K562 (cell line): Measurements from ENCODE around the gene DAD1.

Experiments
- BACH1 ChIP-seq: fragments of 200-800 bp; sonication (Bioruptor generic); IDR thresholded peaks from 2 replicates; pipeline ENCODE4 v1.6.1; 2016; ENCODE audit warnings: missing genetic modification characterization, missing compliant biosample characterization
- CTCF ChIP-seq, 3 experiments: IDR thresholded peaks in 2 of 3; conservative IDR thresholded peaks in 1 of 3; 2 replicates each; pipeline ENCODE4 v1.5.1; 2011 to 2012; ENCODE audit warnings: low read length in 3 of 3, mild to moderate bottlenecking in 3 of 3, control low read depth in 2 of 3, improper control_type of control experiment in 1 of 3, inconsistent platforms in 1 of 3, low read depth in 1 of 3, mixed read lengths in 1 of 3, moderate library complexity in 1 of 3; ENCODE audit not compliant: insufficient read depth in 2 of 3
- EGR1 ChIP-seq: fragments of 450-650 bp; conservative IDR thresholded peaks from 2 replicates; pipeline ENCODE4 v1.6.1; 2017; ENCODE audit warnings: mild to moderate bottlenecking
- HNRNPH1 ChIP-seq: fragments of 200-400 bp; formaldehyde crosslinking; optimal IDR thresholded peaks from 2 replicates; pipeline ENCODE3; 2017; ENCODE audit warnings: low read depth, mild to moderate bottlenecking, low read length, moderate library complexity
- POLR2A ChIP-seq: fragments of 450-650 bp; conservative IDR thresholded peaks from 2 replicates; pipeline ENCODE4 v1.6.1; 2016
- RFX5 ChIP-seq: IDR thresholded peaks from 2 replicates; pipeline ENCODE4 v1.6.1; 2011; ENCODE audit warnings: low read depth, mild to moderate bottlenecking, improper control_type of control experiment, low read length
- RNF2 ChIP-seq: sonication (generic); IDR thresholded peaks from 2 replicates; pipeline ENCODE4 v1.6.1; 2016
- SRSF9 ChIP-seq: fragments of 200-400 bp; formaldehyde crosslinking; IDR thresholded peaks from 2 replicates; pipeline ENCODE4 v1.6.1; 2017; ENCODE audit warnings: low read depth, low read length, borderline replicate concordance
- ZBTB49 ChIP-seq: sonication (generic); formaldehyde crosslinking; IDR thresholded peaks from 2 replicates; pipeline ENCODE4 v1.8.0; 2022; ENCODE audit warnings: missing genetic modification reagents, mild to moderate bottlenecking, borderline replicate concordance

- TF ChIP-seq RFX5 (no peak), POLR2A (no peak), EGR1 (no peak), RNF2 (no peak), CTCF (IDR thresholded peaks at IDR 0.05 in 2 of 3, conservative IDR thresholded peaks at IDR 0.05 in 1 of 3; ENCODE audit: insufficient read depth in 2 of 3, low read depth in 1 of 3, low read length in 3 of 3) (no peak), SRSF9 (no peak), HNRNPH1 (no peak), ZBTB49 (CRISPR knock-in tag) (no peak), BACH1 (tag) (no peak)
Observed at GRCh38 chr14:22593189-22593588, 4.2 kb upstream of the DAD1 start.
